Stimulated activated CD8-positive, alpha-beta memory T cell treated with anti-CD3 and anti-CD28 coated beads, Interleukin-7, amount 100 ng/mL, for 48 hours (primary cell): Measurements from ENCODE around the gene GLB1L3.
"Not testable (repeated sequence)": the region's sequence is repeated elsewhere in the genome, so short reads cannot be mapped to it uniquely, and the experiment has no call there.

Experiments used
- DNase-seq, 2 donors: peaks; one replicate each; pipeline ENCODE4 v3.0.0-alpha.2; 2020; ENCODE audit warnings: low read depth in 1 of 2; ENCODE audit errors: extremely low read depth in 1 of 2

GLB1L3 gene

GRCh38 chr11:134273317-134273712 lies 2.9 kb upstream of the GLB1L3 start:
- DNase-seq: no peak

GRCh38 chr11:134275188-134275533 lies 1.0 kb upstream of the GLB1L3 start:
- no peak for DNase-seq

- no peak for DNase-seq
Observed at GRCh38 chr11:134276396-134277182, 410 bp downstream of the GLB1L3 start.

GRCh38 chr11:134277183-134278001 lies 1.2 kb downstream of the GLB1L3 start:
- DNase-seq: no peak

- DNase-seq: no peak
Observed at GRCh38 chr11:134278356-134278755, 2.2 kb downstream of the GLB1L3 start.

GRCh38 chr11:134281635-134282034 lies 5.5 kb downstream of the GLB1L3 start:
- DNase-seq: not testable (repeated sequence)

GRCh38 chr11:134282121-134283045 lies 6.2 kb downstream of the GLB1L3 start:
- DNase-seq: no peak

GRCh38 chr11:134283461-134284230 lies 7.5 kb downstream of the GLB1L3 start:
- DNase-seq: no peak

GRCh38 chr11:134284349-134284748 lies 8.2 kb downstream of the GLB1L3 start:
- not testable (repeated sequence) for DNase-seq

GRCh38 chr11:134287561-134287960 lies 11.4 kb downstream of the GLB1L3 start:
- no peak for DNase-seq

- no peak for DNase-seq
Observed at GRCh38 chr11:134288486-134288885, 12.3 kb downstream of the GLB1L3 start.

- no peak for DNase-seq
Observed at GRCh38 chr11:134289167-134289566, 13.0 kb downstream of the GLB1L3 start.

- DNase-seq: no peak
Observed at GRCh38 chr11:134289789-134290188, 13.6 kb downstream of the GLB1L3 start.

- no peak for DNase-seq
Observed at GRCh38 chr11:134290646-134291045, 14.5 kb downstream of the GLB1L3 start.

- no peak for DNase-seq
Observed at GRCh38 chr11:134291196-134291595, 15.0 kb downstream of the GLB1L3 start.

GRCh38 chr11:134292661-134293060 lies 16.5 kb downstream of the GLB1L3 start:
- DNase-seq: no peak

- DNase-seq: no peak
Observed at GRCh38 chr11:134293119-134294113, 17.2 kb downstream of the GLB1L3 start.

GRCh38 chr11:134294664-134295063 lies 18.5 kb downstream of the GLB1L3 start:
- DNase-seq: no peak

- DNase-seq: no peak
Observed at GRCh38 chr11:134312223-134312622, 36.0 kb downstream of the GLB1L3 start.
